Adrenal gland (tissue), 5 donors: Measurements from ENCODE around the gene RETREG2.

Experiments
- POLR2A ChIP-seq, 2 donors: fragments of 450-650 bp; IDR thresholded peaks; one replicate each; pipeline ENCODE4 v1.6.1; 2017; ENCODE audit warnings: antibody characterized with exemption in 2 of 2, mild to moderate bottlenecking in 2 of 2, moderate library complexity in 1 of 2
- TF ChIP-seq, protein P1 (sequence below), 6 experiments: fragments of 450-650 bp in 4 of 6; fragments of 200-600 bp in 2 of 6; sonication (generic) in 1 of 6; IDR thresholded peaks; 1 replicate in 5 of 6; 2 replicates in 1 of 6; pipeline versions ENCODE4 v1.5.1 to v1.8.0; 2016 to 2021; ENCODE audit warnings: antibody characterized with exemption in 6 of 6, mild to moderate bottlenecking in 2 of 6, moderate library complexity in 1 of 6
- donor health status: DM: no; HTN: no; CAD: no.

DNA sequence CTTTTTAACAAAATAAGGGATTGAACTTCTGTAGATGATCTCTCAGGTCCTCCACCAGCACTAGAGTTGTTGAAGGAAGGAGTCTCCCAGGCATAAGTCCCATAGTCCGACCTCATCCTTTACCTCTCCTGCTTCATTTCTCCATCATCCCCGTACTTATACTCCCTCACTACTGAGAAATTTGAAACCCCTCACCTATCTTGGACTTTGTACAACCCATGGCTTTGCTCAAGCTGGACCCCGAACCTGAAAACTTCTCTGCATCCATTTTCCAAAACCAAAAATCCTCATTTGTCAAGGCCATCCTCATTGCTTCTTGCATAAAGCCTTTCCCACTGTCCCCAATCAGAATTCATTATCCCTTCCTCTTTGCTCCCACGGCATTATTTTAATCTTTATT is 17.0 kb upstream of the RETREG2 start:
- TF ChIP-seq, protein P1, sequence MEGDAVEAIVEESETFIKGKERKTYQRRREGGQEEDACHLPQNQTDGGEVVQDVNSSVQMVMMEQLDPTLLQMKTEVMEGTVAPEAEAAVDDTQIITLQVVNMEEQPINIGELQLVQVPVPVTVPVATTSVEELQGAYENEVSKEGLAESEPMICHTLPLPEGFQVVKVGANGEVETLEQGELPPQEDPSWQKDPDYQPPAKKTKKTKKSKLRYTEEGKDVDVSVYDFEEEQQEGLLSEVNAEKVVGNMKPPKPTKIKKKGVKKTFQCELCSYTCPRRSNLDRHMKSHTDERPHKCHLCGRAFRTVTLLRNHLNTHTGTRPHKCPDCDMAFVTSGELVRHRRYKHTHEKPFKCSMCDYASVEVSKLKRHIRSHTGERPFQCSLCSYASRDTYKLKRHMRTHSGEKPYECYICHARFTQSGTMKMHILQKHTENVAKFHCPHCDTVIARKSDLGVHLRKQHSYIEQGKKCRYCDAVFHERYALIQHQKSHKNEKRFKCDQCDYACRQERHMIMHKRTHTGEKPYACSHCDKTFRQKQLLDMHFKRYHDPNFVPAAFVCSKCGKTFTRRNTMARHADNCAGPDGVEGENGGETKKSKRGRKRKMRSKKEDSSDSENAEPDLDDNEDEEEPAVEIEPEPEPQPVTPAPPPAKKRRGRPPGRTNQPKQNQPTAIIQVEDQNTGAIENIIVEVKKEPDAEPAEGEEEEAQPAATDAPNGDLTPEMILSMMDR (IDR thresholded peaks at IDR 0.05) = no peak
- no peak for TF ChIP-seq POLR2A (IDR thresholded peaks at IDR 0.05)
